Bronchial epithelial cell (primary cell): ENCODE measurements around the gene CMYA5. TPM values are rescaled to one million over a fixed set of nuclear protein-coding genes. Genes with fewer than 3 reads are reported as not detected.
"Not testable (repeated sequence)": the region's sequence is repeated elsewhere in the genome, so short reads cannot be mapped to it uniquely, and the experiment has no call there.

Source experiments
- DNase-seq: peaks from one replicate; pipeline ENCODE4 v3.0.0-alpha.2; 2010; ENCODE audit warnings: low read depth
- FAIRE-seq: peaks from 2 replicates; lab custom pipeline; 2011; peaks lifted over from hg19 to GRCh38; lab: Jason Lieb, UNC
- H3K27me3 ChIP-seq: 2 replicates; pipeline ENCODE4 v1.5.1; 2011; ENCODE audit warnings: low read length; ENCODE audit not compliant: control insufficient read depth, insufficient read depth
- H3K36me3 ChIP-seq: 2 replicates; pipeline ENCODE4 v1.5.1; 2011; ENCODE audit warnings: low read length; ENCODE audit not compliant: control insufficient read depth, insufficient read depth
- H3K4me3 ChIP-seq: 2 replicates; pipeline ENCODE4 v1.5.1; 2011; ENCODE audit warnings: mild to moderate bottlenecking, low read depth, low read length, control low read depth
- total RNA-seq: library from RNA; depleted of rRNA; stranded (reverse); fragments of >200 nt; gene quantifications from 2 replicates; pipeline ENCODE4 v1.2.1, GENCODE V29; 2014
- TF ChIP-seq, protein P1 (sequence below): IDR thresholded peaks from 2 replicates; pipeline ENCODE4 v1.5.1; 2011; ENCODE audit warnings: mild to moderate bottlenecking, moderate library complexity, low read length, control low read depth, inconsistent platforms; ENCODE audit not compliant: insufficient read depth, severe bottlenecking

Gene CMYA5
- total RNA-seq, 1 donor from 2014 or later, result 0.26 TPM

DNA sequence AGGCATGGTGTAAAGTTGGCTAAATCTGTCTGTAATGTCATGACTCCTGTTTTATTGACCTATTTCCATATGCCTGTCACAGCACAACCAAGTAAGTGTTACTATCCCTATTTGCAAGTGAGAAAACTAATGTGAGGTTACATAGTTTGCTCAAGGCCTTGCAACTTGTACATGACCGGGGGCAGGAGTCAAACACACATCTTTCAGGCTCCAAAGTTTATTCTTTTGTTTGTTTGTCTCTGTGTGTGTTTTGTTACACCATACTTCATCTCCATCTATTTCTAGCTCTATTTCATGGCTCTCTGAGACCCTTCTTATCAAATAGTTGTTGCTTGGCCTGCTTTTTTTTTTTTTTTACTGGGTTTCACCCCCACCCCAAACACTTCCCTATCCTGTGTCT lies 70.2 kb downstream of the CMYA5 start:
- Histone ChIP-seq H3K4me3 (no peak overlapping the region), H3K36me3 (no peaks in the 10 kb centered on the region), H3K27me3 (no peaks in the 10 kb centered on the region)
- DNase-seq, result no peak
- TF ChIP-seq, protein P1, sequence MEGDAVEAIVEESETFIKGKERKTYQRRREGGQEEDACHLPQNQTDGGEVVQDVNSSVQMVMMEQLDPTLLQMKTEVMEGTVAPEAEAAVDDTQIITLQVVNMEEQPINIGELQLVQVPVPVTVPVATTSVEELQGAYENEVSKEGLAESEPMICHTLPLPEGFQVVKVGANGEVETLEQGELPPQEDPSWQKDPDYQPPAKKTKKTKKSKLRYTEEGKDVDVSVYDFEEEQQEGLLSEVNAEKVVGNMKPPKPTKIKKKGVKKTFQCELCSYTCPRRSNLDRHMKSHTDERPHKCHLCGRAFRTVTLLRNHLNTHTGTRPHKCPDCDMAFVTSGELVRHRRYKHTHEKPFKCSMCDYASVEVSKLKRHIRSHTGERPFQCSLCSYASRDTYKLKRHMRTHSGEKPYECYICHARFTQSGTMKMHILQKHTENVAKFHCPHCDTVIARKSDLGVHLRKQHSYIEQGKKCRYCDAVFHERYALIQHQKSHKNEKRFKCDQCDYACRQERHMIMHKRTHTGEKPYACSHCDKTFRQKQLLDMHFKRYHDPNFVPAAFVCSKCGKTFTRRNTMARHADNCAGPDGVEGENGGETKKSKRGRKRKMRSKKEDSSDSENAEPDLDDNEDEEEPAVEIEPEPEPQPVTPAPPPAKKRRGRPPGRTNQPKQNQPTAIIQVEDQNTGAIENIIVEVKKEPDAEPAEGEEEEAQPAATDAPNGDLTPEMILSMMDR, result no peak
- FAIRE-seq, result no peak

DNA sequence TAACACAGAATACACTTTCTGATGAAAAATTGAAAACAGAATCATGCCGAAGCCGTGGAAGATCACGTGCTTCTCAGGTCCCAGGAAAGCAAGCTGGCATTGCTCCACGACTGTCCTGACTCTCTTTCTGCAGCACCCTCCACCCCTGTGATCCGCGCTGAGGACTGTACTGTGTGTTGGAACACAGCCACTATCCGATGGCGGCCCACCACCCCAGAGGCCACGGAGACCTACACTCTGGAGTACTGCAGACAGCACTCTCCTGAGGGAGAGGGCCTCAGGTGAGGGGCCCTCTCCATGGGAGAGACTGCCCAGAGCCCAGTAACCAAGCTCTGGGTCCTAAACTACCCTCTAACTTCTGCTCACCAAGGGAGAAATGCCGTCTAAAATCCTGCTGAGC lies 73.3 kb downstream of the CMYA5 start:
- Histone ChIP-seq H3K36me3 (no peaks in the 10 kb centered on the region), H3K27me3 (no peaks in the 10 kb centered on the region), H3K4me3 (no peak overlapping the region)
- TF ChIP-seq, protein P1, result no peak
- DNase-seq, result no peak
- no peak for FAIRE-seq

DNA sequence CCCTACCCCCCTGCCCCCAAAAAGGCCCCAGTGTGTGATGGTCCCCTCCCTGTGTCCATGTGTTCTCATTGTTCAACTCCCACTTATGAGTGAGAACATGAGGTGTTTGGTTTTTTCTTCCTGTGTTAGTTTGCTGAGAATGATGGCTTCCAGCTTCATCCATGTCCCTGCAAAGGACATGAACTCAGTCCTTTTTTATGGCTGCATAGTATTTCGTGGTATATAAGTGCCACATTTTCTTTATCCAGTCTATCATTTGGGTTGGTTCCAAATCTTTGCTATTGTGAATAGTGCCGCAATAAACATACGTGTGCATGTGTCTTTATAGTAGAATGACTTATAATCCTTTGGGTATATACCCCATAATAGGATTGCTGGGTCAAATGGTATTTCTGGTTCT lies 74.5 kb downstream of the CMYA5 start:
- H3K27me3 ChIP-seq, FAIRE-seq, H3K4me3 ChIP-seq, H3K36me3 ChIP-seq, DNase-seq: not testable (repeated sequence)

DNA sequence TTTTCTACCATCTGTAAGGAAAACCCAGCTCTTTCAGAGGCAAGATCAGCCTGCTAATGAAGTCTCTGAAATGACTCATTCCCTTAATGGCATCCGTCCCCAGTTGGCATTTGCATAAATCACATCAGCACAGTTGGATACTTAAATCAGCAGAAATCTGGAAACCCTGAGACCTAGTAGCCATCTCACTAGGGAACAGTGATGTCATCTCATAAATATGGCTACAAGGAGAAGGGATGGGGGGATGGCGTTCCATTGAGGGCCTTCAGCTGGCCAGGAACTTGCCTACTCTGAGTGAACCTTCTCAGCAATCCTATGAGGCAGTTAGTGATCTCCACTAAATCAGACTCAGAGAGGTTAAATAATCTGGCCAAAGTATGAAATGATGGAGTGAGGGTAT lies 81.8 kb downstream of the CMYA5 start:
- Histone ChIP-seq H3K36me3 (no peaks in the 10 kb centered on the region), H3K27me3 (no peaks in the 10 kb centered on the region), H3K4me3 (no peak overlapping the region)
- DNase-seq (no peak), FAIRE-seq (no peak)
- TF ChIP-seq, protein P1, result no peak

DNA sequence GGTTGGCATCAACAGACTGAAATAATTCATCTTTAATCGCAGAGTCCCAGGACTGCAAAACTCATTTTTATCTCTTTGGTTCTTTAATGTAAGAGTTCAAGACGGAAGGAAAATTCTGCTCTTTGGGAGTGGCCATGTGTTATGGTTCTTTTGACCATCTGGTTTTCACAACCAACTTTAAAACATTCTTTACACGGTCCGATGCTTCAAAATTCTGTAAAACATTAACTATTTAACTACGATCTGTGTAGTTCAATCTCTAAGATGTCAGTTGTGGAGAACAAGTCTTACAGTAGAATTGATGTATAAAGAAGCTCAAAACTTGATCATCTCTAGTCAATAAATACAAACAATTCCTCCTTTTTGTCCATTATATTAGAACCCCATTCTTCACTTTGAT lies 83.0 kb downstream of the CMYA5 start:
- DNase-seq, result no peak
- Histone ChIP-seq H3K36me3 (no peaks in the 10 kb centered on the region), H3K4me3 (no peak overlapping the region), H3K27me3 (no peaks in the 10 kb centered on the region)
- TF ChIP-seq, protein P1, result no peak
- no peak for FAIRE-seq

DNA sequence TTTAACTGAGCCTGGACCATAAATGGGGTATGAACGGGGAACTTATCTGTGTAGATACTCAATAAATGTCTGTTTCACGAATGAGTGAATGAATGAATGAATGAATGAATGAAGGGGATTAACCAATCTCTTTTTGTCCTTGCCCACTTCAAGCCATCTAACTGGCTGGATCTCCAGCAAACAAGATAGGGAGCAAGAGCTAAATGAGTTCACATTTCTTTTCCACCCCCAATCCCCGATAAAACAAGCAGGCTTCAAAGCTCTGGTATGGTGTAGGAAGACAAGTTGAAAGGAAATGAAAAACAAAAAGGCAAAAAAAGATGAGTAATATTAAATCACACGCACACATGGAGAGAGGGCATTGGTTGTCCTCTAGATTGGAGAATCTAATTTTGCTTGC lies 84.0 kb downstream of the CMYA5 start:
- DNase-seq (no peak), FAIRE-seq (no peak)
- Histone ChIP-seq H3K36me3 (no peaks in the 10 kb centered on the region), H3K4me3 (no peak overlapping the region), H3K27me3 (no peaks in the 10 kb centered on the region)
- TF ChIP-seq, protein P1, result no peak
